Left renal pelvis (tissue), 4 donors: ENCODE results near the gene MTF1. TPM values are rescaled to one million over a fixed set of nuclear protein-coding genes. Genes with fewer than 3 reads are reported as not detected.
A peak's percentile ranks its signal among the peaks of the same experiment; 100 is the strongest.
"Not testable (repeated sequence)": the region's sequence is repeated elsewhere in the genome, so short reads cannot be mapped to it uniquely, and the experiment has no call there.

ENCODE experiments used
- DNase-seq, 4 donors: peaks; one replicate each; pipeline ENCODE4 v3.0.0-alpha.2; 2013; ENCODE audit warnings: low read depth in 4 of 4, low spot score in 3 of 4
- polyA plus RNA-seq, 4 donors: library from polyadenylated mRNA; unstranded; fragments of 120-200 nt; gene quantifications; one replicate each; pipeline ENCODE4 v1.2.1, GENCODE V29; 2013; ENCODE audit not compliant: insufficient read length in 4 of 4

MTF1 gene
- 10 to 100 TPM in 2 of 4 donors, 1 to 10 TPM in 2; 7.7 to 10.9 (median 9.3) TPM for polyA plus RNA-seq

DNA sequence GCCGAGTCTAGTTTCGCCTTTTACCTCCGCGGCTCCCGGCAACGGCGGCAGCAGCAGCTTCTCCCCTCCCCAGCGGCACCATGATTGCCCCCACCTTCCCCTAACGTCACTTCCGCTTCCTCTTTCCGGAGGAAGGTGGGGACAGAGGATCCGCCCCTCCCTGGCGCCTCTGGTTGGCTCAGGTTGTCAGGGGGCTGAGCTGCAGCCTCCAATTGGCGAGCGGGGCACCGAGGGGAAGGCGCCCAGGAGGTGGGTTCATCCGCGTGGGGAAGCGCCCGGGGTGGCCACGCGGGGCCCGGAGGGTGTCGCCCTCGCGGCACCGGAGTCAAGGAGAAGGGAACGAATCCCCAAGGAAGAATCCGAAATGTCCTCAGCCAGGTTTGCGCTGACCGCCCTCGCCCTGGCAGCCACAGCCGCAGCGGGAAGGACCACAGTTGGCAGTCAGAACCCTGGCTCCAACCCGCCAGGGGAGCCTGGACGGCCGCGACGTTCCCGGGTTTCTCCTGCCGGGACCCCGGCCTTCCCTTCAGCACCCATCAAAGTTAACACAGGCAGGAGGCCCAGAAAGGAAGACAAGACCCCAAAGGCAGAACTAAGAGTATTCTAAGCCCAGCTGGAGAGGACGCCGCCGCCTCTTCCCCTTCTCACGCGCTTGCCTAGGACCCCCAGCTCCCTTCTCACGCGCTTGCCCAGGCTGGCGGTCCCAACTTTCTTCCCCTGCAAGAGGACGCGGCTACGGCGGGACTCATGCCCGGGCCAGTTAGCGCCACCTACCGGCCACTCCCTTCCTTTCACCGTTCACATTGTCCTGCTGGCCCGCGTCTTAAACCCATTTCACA is at the start of gene MTF1:
Gene MTF1 (minus strand): TSS at position 86 of the 839 bp plus-strand sequence. CDS start 1,934 bp downstream, outside the sequence.
- DNase-seq: peak; percentile 95 to 97 (median 96)

DNA sequence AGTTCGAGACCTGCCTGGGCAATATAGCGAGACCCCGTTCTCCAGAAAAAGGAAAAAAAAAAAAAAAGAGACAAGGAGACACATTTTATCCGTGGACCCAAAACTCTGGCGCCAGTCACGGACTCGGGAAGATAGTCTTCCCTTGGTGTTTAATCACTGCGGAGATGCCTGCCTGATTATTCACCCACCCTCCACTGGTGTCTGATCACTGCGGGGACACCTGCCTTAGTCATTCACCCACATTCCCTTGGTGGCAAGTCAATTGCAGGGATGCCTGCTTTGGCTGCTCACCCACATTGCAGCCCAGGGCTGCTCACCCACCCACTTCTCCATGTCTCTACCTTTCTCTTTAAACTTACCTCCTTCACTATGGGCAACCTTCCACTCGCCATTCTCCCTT is 49.1 kb upstream of the MTF1 start:
- not testable (repeated sequence) for DNase-seq

- DNase-seq: not testable (repeated sequence)
These were observed 48.2 kb upstream of the MTF1 start for GRCh38 chr1:37907416-37908125.

DNA sequence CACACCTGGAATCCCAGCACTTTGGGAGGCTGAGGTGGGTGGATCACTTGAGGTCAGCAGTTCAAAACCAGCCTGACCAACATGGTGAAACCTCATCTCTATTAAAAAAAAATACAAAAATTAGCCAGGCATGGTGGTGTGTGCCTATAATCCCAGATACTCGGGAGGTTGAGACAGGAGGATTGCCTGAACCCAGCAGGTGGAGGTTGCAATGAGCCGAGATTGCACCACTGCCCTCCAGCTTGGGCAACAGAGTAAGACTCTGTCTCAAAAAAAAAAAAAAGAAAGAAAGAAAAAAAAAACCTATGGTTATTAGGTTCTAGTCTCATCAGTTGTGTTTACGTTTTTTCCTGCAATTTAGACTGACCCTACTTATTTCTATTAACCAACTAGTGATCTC is 47.2 kb upstream of the MTF1 start:
- DNase-seq: not testable (repeated sequence)

DNA sequence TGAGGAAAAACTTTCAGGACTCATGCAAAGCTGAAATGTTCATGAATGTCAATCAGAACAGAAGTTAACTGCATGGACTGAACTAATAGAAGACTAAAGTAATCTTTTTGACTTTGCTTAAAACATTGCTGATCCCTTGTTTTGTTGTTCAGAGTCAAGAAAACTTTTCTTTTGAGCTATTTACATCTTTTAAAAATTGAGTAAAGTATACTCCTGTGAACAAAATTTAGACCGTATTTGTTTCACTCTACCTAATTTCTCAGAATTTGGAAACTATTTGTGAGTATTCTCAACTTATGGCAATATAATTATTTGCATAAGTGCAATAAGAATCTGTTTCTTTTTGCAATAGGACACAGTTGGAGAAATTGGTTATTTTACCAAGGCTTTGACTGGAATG is 46.3 kb upstream of the MTF1 start:
- no peak for DNase-seq

- not testable (repeated sequence) for DNase-seq
These were observed 44.5 kb upstream of the MTF1 start for GRCh38 chr1:37903921-37904320.

GRCh38 chr1:37902983-37903382 is 43.6 kb upstream of the MTF1 start:
- DNase-seq: no peak

DNA sequence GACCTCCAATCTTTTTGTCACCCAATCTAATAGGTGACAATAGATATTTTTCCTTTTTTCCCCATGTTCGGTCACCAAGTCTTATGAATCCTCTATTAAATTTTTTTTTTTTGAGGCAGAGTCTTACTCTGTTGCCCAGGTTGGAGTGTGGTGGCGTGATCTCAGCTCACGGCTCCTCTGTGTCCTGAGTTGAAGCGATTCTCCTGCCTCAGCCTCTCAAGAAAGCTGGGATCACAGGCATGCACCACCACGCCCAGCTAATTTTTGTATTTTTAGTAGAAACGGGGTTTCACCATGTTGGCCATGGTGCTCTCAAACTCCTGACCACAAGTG is 42.5 kb upstream of the MTF1 start:
- DNase-seq: no peak

DNA sequence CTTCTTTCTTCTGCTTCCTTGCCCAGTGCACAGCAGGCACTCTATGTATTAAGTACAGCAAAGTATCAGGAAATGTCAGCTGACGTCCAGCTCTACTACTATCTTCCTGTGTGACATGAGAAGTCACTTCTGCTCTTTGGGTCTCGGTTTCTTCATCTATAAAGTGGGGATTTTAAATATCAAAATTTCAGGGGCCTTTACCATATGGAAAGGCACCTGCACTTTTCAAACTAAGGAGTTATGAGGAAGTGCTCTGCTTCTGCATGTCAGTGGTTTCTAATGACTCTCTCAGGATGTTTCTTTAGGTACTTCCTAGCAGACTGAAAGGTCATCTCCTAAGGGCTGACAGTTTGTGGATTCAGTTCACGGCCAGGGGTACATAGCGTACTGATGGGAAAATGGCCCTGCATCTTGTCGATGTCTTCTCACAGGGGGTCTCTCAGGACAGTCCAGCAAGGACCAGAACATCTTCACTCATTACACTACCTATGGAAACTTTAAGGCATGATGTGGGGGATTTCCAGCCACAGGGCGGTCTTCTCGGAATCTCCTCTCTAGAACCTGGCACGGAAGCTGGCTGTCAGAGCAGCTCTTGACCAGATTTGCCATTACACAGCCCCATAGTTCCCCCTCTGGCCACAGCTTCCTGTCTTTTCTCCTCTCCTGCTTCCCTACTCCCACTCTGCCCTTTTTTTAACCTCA is 42.0 kb upstream of the MTF1 start:
- no peak for DNase-seq

- not testable (repeated sequence) for DNase-seq
These were observed 38.2 kb upstream of the MTF1 start for GRCh38 chr1:37897563-37897962.

DNA sequence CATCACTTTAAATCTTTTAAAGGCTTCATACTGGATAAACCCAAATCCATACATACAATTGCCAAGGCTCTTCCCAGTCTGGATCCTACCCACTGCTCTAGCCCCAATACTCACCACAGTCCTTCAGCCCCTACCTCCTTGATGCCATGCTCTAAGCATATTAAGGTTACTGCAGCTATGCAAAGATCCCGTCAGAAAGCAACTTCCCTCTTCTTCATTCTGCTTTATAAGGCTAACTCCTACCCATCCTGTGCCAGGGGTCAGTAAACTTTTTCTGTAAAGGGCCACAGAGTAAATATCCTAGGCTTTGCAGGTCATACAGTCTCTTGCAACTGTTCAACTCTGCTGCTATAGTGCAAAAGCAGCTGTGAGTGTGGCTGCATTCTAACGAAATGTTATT is 34.3 kb upstream of the MTF1 start:
- DNase-seq: no peak

DNA sequence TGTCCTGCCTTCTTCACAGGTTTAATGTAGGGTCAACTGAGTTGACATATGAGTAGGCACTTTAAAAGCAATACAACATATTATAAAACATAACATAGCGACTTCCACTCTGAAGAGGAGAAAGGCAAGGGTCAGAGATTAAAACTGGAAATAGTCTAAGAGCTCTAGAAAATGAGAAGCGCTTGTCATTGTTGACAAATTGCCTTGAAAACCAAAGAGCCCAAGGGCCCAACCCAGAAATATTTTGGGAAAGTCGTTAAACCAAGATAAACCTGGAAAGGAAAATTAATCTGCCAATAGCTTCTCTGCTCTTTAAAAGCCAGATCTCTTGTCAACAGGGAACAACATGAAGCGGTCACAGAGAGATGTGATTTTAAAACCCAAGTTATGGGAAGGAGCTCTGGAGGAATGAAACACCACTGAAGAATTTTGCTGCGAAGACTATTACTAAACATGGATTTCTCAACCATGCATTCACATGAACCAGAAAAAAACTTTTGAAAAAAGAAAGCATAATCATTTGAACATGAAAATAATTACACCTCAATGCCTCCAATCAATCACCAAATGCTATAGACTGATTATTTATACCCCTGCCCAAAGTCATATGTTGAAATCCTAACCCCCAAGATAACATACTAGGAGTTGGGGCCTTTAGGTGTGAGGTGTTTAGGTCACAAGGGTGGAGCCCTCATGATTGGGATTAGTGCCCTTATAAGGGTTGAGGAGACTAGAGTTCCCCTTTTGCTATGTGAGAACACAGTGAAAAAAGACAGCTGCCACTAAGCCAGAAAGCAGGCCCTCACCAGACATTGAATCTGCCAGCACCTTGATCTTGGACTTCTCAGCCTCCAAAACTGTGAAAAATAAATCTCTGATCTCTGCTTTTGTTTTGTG is 33.0 kb upstream of the MTF1 start:
- DNase-seq: no peak

GRCh38 chr1:37890378-37891014 is 31.1 kb upstream of the MTF1 start:
- DNase-seq: peak in 2 of 4 donors; percentile 12

- no peak for DNase-seq
These were observed 28.8 kb upstream of the MTF1 start for GRCh38 chr1:37888022-37888700.

DNA sequence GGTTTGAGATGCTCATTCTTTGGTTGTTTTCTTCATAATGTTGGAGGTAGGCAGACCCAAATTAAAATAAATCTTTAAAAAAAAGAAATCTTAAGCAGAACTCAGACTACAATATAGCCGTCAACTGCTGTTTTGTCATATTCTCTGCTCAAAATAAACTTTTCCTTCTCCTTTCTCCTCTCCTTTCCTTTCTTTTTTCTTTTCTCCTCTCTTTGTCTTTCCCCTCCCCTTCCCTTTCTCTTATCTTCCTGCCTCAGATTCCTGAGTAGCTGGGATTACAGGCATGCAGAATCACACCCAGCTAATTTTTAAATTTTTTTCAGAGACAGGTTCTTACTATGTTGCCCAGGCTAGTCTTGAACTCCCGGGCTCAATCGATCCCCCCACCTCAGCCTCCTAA is 24.8 kb upstream of the MTF1 start:
- DNase-seq: no peak

- no peak for DNase-seq
These were observed 24.3 kb upstream of the MTF1 start for GRCh38 chr1:37883671-37884070.

DNA sequence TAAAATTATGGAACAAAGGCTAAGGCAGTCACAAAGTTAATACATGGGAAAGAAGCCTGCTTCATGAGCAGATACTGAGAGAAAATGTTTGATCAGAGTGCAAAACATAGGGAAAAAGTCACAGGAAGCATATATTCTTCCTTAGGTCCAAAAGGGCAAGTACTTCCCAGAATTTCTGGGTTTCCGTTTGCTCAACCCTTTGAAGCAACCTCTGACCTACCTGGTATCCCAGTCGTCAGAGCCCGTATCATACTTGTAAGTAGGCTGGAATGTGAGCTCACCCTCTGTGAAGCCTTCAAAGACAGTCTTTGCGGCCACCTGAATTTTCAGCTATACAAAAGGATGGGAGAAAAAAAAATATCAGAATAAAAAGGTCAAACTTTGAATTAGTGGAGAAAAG is 20.5 kb upstream of the MTF1 start:
- DNase-seq: no peak

GRCh38 chr1:37878071-37878470 is 18.7 kb upstream of the MTF1 start:
- no peak for DNase-seq

GRCh38 chr1:37875833-37876232 is 16.4 kb upstream of the MTF1 start:
- DNase-seq: no peak
